KMS-11 (cell line): Measurements from ENCODE around the gene CHST5.

Source experiments
- H2AFZ ChIP-seq: fragments of 200-600 bp; sonication (generic); 2 replicates; pipeline ENCODE4 v1.6.1; 2016; ENCODE audit warnings: antibody characterized with exemption, mixed run types, low read depth
- H3K27ac ChIP-seq: fragments of 200-600 bp; sonication (generic); 2 replicates; pipeline ENCODE4 v1.6.1; 2016; ENCODE audit warnings: mild to moderate bottlenecking, mixed run types
- H3K27me3 ChIP-seq: fragments of 200-600 bp; sonication (generic); 2 replicates; pipeline ENCODE4 v1.6.1; 2017; ENCODE audit warnings: mild to moderate bottlenecking, low read depth, mixed run types, moderate library complexity; ENCODE audit not compliant: insufficient read depth
- H3K36me3 ChIP-seq: fragments of 200-600 bp; sonication (generic); 2 replicates; pipeline ENCODE4 v1.6.1; 2017; ENCODE audit warnings: mild to moderate bottlenecking, mixed run types; ENCODE audit not compliant: insufficient read depth
- H3K4me1 ChIP-seq: fragments of 200-600 bp; sonication (generic); 2 replicates; pipeline ENCODE4 v1.6.1; 2016; ENCODE audit warnings: mild to moderate bottlenecking, low read depth, mixed run types; ENCODE audit not compliant: poor library complexity, severe bottlenecking
- H3K4me2 ChIP-seq: fragments of 200-600 bp; sonication (generic); 2 replicates; pipeline ENCODE4 v1.7.0; 2016; ENCODE audit warnings: mild to moderate bottlenecking, mixed run types
- H3K4me3 ChIP-seq: fragments of 200-600 bp; sonication (generic); IDR thresholded peaks from 2 replicates; pipeline ENCODE4 v1.6.1; 2017; ENCODE audit warnings: low read depth, low read length, mixed read lengths; ENCODE audit not compliant: insufficient read depth
- H3K79me2 ChIP-seq: fragments of 200-600 bp; sonication (generic); 2 replicates; pipeline ENCODE4 v1.6.1; 2016; ENCODE audit warnings: low read depth, mixed run types; ENCODE audit not compliant: insufficient read depth
- H3K9ac ChIP-seq: fragments of 200-600 bp; sonication (generic); 2 replicates; pipeline ENCODE4 v1.6.1; 2016; ENCODE audit warnings: mild to moderate bottlenecking, mixed run types
- H4K20me1 ChIP-seq: fragments of 200-600 bp; sonication (generic); 2 replicates; pipeline ENCODE4 v1.6.1; 2016; ENCODE audit warnings: mild to moderate bottlenecking, mixed run types; ENCODE audit not compliant: insufficient read depth
- TF ChIP-seq, protein P1 (sequence below): fragments of 200-600 bp; sonication (generic); conservative IDR thresholded peaks from 2 replicates; pipeline ENCODE4 v1.6.1; 2017; ENCODE audit warnings: low read depth, mild to moderate bottlenecking, antibody characterized with exemption, low read length, moderate library complexity, mixed read lengths

Gene CHST5

GRCh38 chr16:75486014-75486675 is 49.8 kb downstream of the CHST5 start:
- Histone ChIP-seq H3K9ac (no peak overlapping the region), H2AFZ (no peak overlapping the region), H3K27me3 (no peaks in the 10 kb centered on the region), H4K20me1 (no peaks in the 10 kb centered on the region), H3K4me3 (no peak overlapping the region), H3K4me1 (no peaks in the 10 kb centered on the region), H3K27ac (no peak overlapping the region), H3K79me2 (no peaks in the 10 kb centered on the region), H3K36me3 (no peaks in the 10 kb centered on the region), H3K4me2 (no peak overlapping the region)
- TF ChIP-seq, protein P1, sequence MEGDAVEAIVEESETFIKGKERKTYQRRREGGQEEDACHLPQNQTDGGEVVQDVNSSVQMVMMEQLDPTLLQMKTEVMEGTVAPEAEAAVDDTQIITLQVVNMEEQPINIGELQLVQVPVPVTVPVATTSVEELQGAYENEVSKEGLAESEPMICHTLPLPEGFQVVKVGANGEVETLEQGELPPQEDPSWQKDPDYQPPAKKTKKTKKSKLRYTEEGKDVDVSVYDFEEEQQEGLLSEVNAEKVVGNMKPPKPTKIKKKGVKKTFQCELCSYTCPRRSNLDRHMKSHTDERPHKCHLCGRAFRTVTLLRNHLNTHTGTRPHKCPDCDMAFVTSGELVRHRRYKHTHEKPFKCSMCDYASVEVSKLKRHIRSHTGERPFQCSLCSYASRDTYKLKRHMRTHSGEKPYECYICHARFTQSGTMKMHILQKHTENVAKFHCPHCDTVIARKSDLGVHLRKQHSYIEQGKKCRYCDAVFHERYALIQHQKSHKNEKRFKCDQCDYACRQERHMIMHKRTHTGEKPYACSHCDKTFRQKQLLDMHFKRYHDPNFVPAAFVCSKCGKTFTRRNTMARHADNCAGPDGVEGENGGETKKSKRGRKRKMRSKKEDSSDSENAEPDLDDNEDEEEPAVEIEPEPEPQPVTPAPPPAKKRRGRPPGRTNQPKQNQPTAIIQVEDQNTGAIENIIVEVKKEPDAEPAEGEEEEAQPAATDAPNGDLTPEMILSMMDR, result no peak

DNA sequence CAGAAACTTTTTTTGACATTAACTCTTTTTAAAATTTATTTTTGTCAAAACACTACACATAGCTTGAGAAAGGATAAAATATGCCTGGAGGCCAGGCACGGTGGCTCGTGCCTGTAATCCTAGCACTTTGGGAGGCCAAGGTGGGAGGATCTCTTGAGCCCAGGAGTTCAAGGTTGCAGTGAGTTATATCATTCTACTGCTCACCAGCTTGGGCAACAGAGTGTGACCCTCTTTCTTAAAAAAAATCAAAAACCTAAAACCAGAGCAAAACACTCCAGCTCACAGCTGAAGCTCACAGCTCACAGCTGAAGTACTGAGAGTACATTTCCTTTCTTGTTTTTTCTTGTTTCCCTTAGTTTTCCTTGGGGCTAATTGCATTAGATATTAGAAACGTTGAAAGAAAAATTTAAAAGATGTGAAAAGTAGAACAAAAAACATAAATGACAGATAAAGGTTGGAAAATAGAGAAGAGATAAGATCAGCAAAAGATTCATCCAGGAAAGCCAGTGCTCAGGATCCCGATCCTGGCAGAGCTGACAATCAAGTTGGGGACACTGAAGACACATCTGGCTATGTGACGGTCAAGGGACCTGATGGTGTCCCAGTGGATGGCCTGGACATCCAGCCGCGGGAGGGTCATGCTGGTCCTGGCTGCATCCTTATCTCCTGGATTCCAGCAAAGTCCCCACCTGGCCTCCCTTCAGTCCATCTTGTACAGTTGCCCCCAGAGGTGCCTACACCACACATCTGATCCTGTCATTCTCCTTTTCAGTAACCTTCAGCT is 50.5 kb downstream of the CHST5 start:
- Histone ChIP-seq H3K27ac (no peak overlapping the region), H3K4me2 (no peak overlapping the region), H2AFZ (no peak overlapping the region), H3K36me3 (no peaks in the 10 kb centered on the region), H3K79me2 (no peaks in the 10 kb centered on the region), H3K27me3 (no peaks in the 10 kb centered on the region), H3K4me3 (no peak overlapping the region), H3K9ac (no peak overlapping the region), H3K4me1 (no peaks in the 10 kb centered on the region), H4K20me1 (no peaks in the 10 kb centered on the region)
- TF ChIP-seq, protein P1, result no peak

DNA sequence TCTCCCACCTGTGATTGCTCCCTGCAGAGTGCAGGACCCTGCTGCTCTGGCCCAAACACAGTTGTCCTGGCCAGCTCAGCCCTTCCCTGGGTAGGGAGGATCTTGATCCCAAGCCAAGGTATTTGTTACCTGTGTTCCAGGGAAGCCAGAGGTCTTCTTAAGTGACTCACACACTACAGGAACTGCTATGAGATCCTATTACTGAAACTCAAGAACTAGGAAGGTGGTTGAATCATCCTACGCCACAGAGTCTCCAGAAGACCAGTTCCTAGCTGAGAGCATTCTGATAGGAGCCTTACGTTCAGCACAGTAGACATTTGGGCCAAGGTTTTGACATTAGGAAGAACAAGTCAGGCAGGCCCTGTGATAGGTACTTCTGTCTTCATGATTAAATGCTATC is 52.7 kb downstream of the CHST5 start:
- Histone ChIP-seq H3K4me2 (no peak overlapping the region), H3K4me3 (no peak overlapping the region), H3K36me3 (no peaks in the 10 kb centered on the region), H3K9ac (no peak overlapping the region), H2AFZ (no peak overlapping the region), H3K27ac (no peak overlapping the region), H3K27me3 (no peaks in the 10 kb centered on the region), H3K4me1 (no peaks in the 10 kb centered on the region), H3K79me2 (no peaks in the 10 kb centered on the region), H4K20me1 (no peaks in the 10 kb centered on the region)
- TF ChIP-seq, protein P1, result no peak

- no peaks in the 10 kb centered on the region for H3K79me2 ChIP-seq
- no peaks in the 10 kb centered on the region for H3K36me3 ChIP-seq
- H3K27me3 ChIP-seq, result no peaks in the 10 kb centered on the region
- no peak overlapping the region for H3K4me3 ChIP-seq
- H3K27ac ChIP-seq, result no peak overlapping the region
- no peaks in the 10 kb centered on the region for H3K4me1 ChIP-seq
- H4K20me1 ChIP-seq, result no peaks in the 10 kb centered on the region
- H3K4me2 ChIP-seq, result no peak overlapping the region
- TF ChIP-seq, protein P1, result no peak
- H2AFZ ChIP-seq, result no peak overlapping the region
- no peak overlapping the region for H3K9ac ChIP-seq
Observed at GRCh38 chr16:75482434-75483205, 53.3 kb downstream of the CHST5 start.
